ENCODE data around the gene C16orf92. TPM values are rescaled to one million over a fixed set of nuclear protein-coding genes. Genes with fewer than 3 reads are reported as not detected.

Gene C16orf92
- total and polyA plus RNA-seq, 2 donors, result not detected

DNA sequence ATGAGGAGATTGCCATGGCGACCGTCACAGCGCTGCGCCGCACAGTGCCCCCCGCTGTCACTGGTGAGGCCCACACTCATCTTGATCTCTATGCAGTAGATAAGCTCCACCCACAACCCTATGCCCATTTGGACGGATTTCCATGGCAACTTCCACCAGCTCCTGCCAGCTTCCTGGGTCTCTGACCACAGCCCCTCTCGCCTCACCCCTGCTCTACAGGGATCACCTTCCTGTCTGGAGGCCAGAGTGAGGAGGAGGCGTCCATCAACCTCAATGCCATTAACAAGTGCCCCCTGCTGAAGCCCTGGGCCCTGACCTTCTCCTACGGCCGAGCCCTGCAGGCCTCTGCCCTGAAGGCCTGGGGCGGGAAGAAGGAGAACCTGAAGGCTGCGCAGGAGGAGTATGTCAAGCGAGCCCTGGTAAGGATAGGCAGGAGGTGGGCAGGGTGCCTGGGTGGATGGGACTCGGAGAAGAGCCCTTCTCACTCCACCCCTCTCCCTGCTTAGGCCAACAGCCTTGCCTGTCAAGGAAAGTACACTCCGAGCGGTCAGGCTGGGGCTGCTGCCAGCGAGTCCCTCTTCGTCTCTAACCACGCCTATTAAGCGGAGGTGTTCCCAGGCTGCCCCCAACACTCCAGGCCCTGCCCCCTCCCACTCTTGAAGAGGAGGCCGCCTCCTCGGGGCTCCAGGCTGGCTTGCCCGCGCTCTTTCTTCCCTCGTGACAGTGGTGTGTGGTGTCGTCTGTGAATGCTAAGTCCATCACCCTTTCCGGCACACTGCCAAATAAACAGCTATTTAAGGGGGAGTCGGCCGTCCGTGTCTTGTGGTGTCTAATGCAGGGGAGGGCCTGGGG, 46.8 kb downstream of the C16orf92 start:
- peaks cover 10% of the 10 kb centered on the region for H3K36me3 ChIP-seq (ENCODE audit: insufficient read depth)
- H3K4me3 ChIP-seq (ENCODE audit: low read depth, low read length), result no peak overlapping the region
- 63% methylated on average over 31 of the region's 31 CpGs for WGBS
- H3K27ac ChIP-seq (ENCODE audit: low read depth), result no peak overlapping the region
- no peak for DNase-seq (ENCODE audit: extremely low spot score)
- H3K4me1 ChIP-seq (ENCODE audit: insufficient read depth), result no peaks in the 10 kb centered on the region

DNA sequence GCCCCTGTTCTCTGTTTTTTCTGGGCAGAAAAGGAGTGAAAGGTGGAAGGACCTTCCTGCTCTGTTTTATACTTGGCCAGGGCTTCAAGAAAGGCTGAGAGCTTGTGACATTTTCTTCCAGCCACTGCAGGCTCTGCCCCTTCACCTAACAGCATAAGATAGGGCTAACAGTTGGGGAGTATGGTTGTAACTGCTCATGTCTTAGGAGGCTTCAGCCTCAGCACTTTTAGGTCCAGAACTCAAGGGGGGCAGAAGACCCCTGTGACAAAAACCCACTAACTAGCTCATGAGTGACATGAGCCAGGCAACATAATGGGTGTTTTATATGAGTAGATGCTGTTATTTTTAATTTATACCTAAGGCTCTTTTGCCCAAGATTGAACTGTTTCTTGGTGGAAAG, 47.5 kb downstream of the C16orf92 start:
- peaks cover 10% of the 10 kb centered on the region for H3K36me3 ChIP-seq (ENCODE audit: insufficient read depth)
- H3K4me3 ChIP-seq (ENCODE audit: low read depth, low read length), result no peak overlapping the region
- H3K4me1 ChIP-seq (ENCODE audit: insufficient read depth), result no peaks in the 10 kb centered on the region
- DNase-seq (ENCODE audit: extremely low spot score), result no peak
- H3K27ac ChIP-seq (ENCODE audit: low read depth), result no peak overlapping the region

Other genes starting within 250 kb of the C16orf92 start
- gene ZG16, start 244.9 kb upstream of the C16orf92 start, total RNA-seq, result not detected
- gene ZG16, start 244.9 kb upstream of the C16orf92 start, polyA plus RNA-seq, result not detected
- 37.0 TPM for gene KIF22, start 232.4 kb upstream of the C16orf92 start, total RNA-seq
- 27.0 TPM for gene KIF22, start 232.4 kb upstream of the C16orf92 start, polyA plus RNA-seq
- 136 TPM for gene MAZ, start 216.7 kb upstream of the C16orf92 start, total RNA-seq
- 171 TPM for gene MAZ, start 216.7 kb upstream of the C16orf92 start, polyA plus RNA-seq
- 7.9 TPM for gene PRRT2, start 211.0 kb upstream of the C16orf92 start, total RNA-seq
- gene PRRT2, start 211.0 kb upstream of the C16orf92 start, polyA plus RNA-seq, result 8.2 TPM
- 14.1 TPM for gene PAGR1, start 207.0 kb upstream of the C16orf92 start, total RNA-seq
- gene PAGR1, start 207.0 kb upstream of the C16orf92 start, polyA plus RNA-seq, result 27.1 TPM
- gene MVP, start 202.7 kb upstream of the C16orf92 start, total RNA-seq, result 42.7 TPM
- 143 TPM for gene MVP, start 202.7 kb upstream of the C16orf92 start, polyA plus RNA-seq
- gene CDIPT, start 160.0 kb upstream of the C16orf92 start, total RNA-seq, result 35.1 TPM
- 179 TPM for gene CDIPT, start 160.0 kb upstream of the C16orf92 start, polyA plus RNA-seq
- gene SEZ6L2, start 123.6 kb upstream of the C16orf92 start, total RNA-seq, result 7.7 TPM
- 1.5 TPM for gene SEZ6L2, start 123.6 kb upstream of the C16orf92 start, polyA plus RNA-seq
- gene ASPHD1, start 122.7 kb upstream of the C16orf92 start, total RNA-seq, result 0.16 TPM
- gene ASPHD1, start 122.7 kb upstream of the C16orf92 start, polyA plus RNA-seq, result 1.1 TPM
- 10.4 TPM for gene KCTD13, start 97.0 kb upstream of the C16orf92 start, total RNA-seq
- gene KCTD13, start 97.0 kb upstream of the C16orf92 start, polyA plus RNA-seq, result 20.9 TPM
- 43.1 TPM for gene TMEM219, start 61.1 kb upstream of the C16orf92 start, total RNA-seq
- gene TMEM219, start 61.1 kb upstream of the C16orf92 start, polyA plus RNA-seq, result 120 TPM
- 35.6 TPM for gene TAOK2, start 49.3 kb upstream of the C16orf92 start, total RNA-seq
- gene TAOK2, start 49.3 kb upstream of the C16orf92 start, polyA plus RNA-seq, result 37.9 TPM
- gene HIRIP3, start 27.6 kb upstream of the C16orf92 start, total RNA-seq, result 8.4 TPM
- 27.2 TPM for gene HIRIP3, start 27.6 kb upstream of the C16orf92 start, polyA plus RNA-seq
- 22.3 TPM for gene INO80E, start 27.0 kb upstream of the C16orf92 start, total RNA-seq
- 82.3 TPM for gene INO80E, start 27.0 kb upstream of the C16orf92 start, polyA plus RNA-seq
- gene DOC2A, start 12.2 kb upstream of the C16orf92 start, total RNA-seq, result 0.32 TPM
- gene DOC2A, start 12.2 kb upstream of the C16orf92 start, polyA plus RNA-seq, result 0.53 TPM
- gene TLCD3B, start 8.1 kb downstream of the C16orf92 start, total RNA-seq, result 0.32 TPM
- 0.22 TPM for gene TLCD3B, start 8.1 kb downstream of the C16orf92 start, polyA plus RNA-seq
- 126 TPM for gene ALDOA, start 42.6 kb downstream of the C16orf92 start, total RNA-seq
- gene ALDOA, start 42.6 kb downstream of the C16orf92 start, polyA plus RNA-seq, result 1,530 TPM
- 56.2 TPM for gene PPP4C, start 52.8 kb downstream of the C16orf92 start, total RNA-seq
- gene PPP4C, start 52.8 kb downstream of the C16orf92 start, polyA plus RNA-seq, result 93.8 TPM
- 0.79 TPM for gene TBX6, start 68.7 kb downstream of the C16orf92 start, total RNA-seq
- 2.2 TPM for gene TBX6, start 68.7 kb downstream of the C16orf92 start, polyA plus RNA-seq
- 16.5 TPM for gene YPEL3, start 73.0 kb downstream of the C16orf92 start, total RNA-seq
- gene YPEL3, start 73.0 kb downstream of the C16orf92 start, polyA plus RNA-seq, result 117 TPM
- gene GDPD3, start 90.3 kb downstream of the C16orf92 start, total RNA-seq, result 4.6 TPM
- gene GDPD3, start 90.3 kb downstream of the C16orf92 start, polyA plus RNA-seq, result 5.1 TPM
- 14.6 TPM for gene MAPK3, start 100.0 kb downstream of the C16orf92 start, total RNA-seq
- gene MAPK3, start 100.0 kb downstream of the C16orf92 start, polyA plus RNA-seq, result 120 TPM
- 9.6 TPM for gene CORO1A, start 160.4 kb downstream of the C16orf92 start, total RNA-seq
- gene CORO1A, start 160.4 kb downstream of the C16orf92 start, polyA plus RNA-seq, result 37.2 TPM
- gene BOLA2B, start 170.5 kb downstream of the C16orf92 start, total RNA-seq, result 10.2 TPM
- gene BOLA2B, start 170.5 kb downstream of the C16orf92 start, polyA plus RNA-seq, result 97.5 TPM
- 15.4 TPM for gene SLX1A, start 170.7 kb downstream of the C16orf92 start, total RNA-seq
- 42.7 TPM for gene SLX1A, start 170.7 kb downstream of the C16orf92 start, polyA plus RNA-seq
- gene SULT1A3, start 176.1 kb downstream of the C16orf92 start, total RNA-seq, result 3.2 TPM
- 7.5 TPM for gene SULT1A3, start 176.1 kb downstream of the C16orf92 start, polyA plus RNA-seq
- 3.8 TPM for gene NPIPB13, start 225.3 kb downstream of the C16orf92 start, total RNA-seq
- 3.7 TPM for gene NPIPB13, start 225.3 kb downstream of the C16orf92 start, polyA plus RNA-seq

All from urinary bladder (tissue), 4 donors.